LHCN-M2 (cell line): ENCODE measurements around the gene CFAP74. TPM values are rescaled to one million over a fixed set of nuclear protein-coding genes. Genes with fewer than 3 reads are reported as not detected.

Source experiments
- DNase-seq: peaks from one replicate; pipeline ENCODE4 v3.0.0-alpha.2; 2012; ENCODE audit warnings: low read depth
- total RNA-seq: library from RNA; depleted of rRNA; stranded (reverse); fragments of >200 nt; gene quantifications from 2 replicates; pipeline ENCODE4 v1.2.3, GENCODE V29; 2014

Gene CFAP74
- total RNA-seq, 1 experiment from 2014 or later: not detected

DNA sequence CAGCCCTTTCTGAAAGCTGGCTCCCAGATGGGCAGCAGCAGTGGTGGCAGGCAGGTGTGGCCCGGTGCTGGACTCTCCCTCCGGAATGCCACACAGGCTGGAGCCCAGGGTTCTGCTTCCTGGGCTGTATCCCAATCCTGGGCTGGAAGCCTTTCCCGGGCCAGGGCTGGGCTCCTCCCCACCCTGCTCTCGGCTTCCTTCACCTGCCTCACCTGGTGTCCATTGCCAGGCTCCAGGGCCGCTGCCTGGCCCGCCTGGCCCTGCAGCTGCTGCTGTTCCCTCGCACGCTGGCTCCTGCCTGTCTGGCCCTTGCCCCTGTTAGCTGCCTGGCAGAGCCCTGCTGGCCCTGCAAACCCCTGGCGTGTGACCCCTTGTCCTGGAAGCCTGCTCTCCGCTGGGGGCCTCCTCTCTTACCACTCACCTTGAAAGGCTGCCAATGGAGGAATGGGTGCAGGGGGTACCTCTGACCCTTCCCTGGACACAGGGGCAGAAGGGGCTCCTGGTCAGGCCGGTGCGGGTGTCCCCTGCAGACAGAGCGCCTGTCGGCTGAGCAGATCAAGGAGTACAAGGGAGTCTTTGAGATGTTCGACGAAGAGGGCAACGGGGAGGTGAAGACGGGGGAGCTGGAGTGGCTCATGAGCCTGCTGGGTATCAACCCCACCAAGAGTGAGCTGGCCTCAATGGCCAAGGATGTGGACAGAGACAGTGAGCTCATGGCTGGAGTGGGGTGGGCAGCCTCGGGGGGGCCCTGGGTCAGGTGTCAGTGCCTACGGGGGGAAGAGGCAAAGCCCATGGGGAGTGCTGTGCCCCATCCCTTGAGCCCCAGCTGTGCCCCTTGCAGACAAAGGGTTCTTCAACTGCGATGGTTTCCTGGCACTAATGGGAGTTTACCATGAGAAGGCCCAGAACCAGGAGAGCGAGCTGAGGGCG lies 87.4 kb downstream of the CFAP74 start:
- no peak for DNase-seq

DNA sequence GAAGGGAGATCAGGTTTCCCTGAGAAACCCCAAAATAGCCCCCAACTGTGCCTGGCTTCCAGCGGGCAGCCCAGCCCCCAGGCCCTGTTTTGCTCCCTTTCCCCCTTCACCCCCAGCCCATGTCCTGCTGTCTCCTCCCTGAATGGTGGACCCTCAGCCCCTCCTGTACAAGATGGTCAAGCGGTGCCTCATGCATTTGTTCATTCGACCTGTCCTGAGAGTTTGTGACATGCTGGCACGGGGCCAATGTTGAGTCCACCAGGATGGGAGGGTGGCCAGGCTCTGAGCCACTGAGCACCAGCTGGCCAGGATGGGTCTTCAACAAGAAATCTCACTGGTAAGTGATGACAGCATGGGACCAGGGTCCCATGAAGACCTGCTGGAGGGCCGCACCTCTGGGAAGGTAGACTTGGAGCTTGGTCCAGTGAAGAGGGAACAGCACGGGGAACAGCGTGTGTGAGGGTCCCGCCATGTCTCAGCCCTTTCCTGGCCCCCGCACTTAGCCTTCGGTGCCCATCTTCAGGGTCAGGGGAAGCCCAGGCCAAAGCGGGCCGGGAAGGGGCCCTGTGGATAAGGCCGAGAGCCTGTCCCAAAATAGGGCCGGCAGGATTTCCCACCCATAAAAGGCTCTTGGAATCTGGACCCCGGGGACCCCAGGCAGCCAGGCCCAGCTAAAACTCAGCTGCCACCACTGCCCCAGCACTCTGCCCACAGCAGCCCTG lies 88.5 kb downstream of the CFAP74 start, which contains the start of gene CALML6:
Gene CALML6, plus strand, starts transcription at position 290 of the 722 bp plus-strand sequence. Its CDS starts 21 bp downstream, at position 311.
- no peak for DNase-seq

DNA sequence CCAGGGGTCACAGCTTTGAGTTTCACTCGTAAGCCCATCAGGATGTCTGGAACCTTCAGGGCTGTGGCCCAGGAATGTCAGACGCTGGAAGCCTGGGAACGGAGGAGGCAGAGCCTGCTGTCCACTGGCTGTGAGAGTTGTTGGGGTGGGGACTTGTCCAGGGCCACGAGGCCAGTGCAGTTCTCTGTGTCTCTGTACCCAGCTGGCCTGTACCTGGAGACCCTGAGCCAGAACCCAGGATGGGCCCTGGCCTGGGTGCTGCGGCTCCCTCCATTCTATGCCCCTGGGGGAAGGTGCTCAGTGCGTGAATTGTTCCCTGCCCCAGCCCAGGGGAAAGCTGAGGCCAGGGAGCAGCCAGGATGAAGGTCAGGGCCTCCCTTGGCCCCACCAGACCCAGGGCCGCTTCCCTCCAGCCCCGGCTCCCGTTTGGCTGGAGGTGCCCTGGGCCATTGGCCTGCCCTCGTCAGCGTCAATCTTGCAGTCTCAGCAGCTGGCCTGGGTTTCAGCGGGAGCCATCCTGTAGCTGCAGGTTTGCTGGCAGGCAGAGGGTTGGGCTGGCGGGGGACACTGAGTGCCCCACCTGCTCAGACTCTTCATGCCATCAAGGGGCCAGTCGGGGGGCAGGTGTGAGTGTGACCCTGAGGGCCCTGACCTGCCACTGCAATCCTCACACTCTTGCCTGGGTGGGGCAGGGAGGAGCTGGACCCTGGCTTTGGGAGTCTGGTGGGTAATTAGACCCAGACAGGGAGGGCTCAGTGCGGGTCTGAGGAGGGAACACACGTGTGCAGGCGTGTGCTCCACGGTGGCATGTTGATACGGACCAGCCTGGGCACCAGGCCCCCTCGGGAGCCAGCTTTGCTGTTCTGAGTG lies 89.2 kb downstream of the CFAP74 start:
- no peak for DNase-seq

DNA sequence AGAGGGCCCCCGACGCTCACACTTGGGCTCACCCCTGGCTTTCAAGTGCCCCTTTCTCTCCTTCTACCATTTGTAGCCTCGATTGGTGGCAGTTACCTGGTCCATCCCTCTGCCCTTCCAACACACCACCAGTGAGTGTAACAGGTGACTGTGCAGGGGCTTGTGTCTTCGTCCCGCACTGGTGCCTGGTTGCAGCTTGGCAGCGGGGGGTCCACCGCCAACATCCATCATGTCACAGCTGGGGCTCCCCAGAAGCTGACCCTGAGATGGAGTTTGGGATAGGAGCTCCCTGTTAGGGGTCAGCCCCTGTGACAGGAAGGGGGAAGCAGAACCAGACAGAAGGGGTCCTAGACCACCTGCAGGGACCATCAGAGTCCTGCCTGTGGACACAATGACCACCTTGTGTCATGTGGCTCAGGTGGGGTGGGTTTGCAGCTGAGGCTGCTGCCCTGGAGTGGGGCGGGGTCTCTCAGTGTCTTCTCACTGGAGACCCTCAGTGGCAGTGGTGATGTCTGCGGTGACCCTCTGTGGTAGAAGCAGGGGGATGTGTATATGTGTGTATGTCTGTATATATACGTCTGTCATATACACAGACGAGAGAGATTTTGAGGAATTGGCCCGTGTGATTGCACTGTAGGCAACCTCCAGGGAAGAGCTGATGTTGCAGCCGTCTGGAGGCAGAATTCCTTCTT lies 92.1 kb downstream of the CFAP74 start:
- no peak for DNase-seq

DNA sequence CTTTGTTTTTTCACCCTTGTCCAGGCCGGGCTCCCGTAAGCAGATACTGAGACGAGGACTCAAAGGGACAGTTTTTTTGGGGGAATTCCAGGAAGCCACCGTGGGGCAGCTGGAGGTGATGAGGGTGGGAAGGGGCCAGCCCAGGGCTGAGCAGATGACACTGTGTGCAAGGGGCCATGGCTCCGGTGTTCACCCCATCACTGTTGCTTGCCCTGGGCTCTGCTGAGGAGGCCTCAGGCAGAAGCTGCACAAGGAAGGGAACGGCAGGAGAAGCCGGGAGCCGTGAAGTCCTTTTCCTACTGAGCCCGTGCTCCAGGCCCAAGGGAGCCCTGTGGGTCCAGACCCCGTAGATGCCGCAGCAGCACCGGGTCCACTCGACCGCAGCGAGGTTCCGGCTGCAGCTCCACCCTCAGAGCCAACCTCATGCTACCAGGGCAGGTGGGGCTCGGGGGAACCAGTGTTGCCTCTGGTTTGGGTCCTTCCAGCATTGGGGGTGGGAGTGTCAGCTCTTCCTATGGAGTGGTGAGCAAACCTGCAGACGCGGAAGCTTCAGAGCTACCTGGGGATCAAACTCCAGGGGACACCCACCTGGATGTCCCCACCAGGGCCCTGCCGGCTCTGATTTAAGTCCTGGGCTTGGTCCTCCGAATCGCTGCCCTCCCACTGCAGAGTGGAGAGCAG lies 92.8 kb downstream of the CFAP74 start:
- no peak for DNase-seq

DNA sequence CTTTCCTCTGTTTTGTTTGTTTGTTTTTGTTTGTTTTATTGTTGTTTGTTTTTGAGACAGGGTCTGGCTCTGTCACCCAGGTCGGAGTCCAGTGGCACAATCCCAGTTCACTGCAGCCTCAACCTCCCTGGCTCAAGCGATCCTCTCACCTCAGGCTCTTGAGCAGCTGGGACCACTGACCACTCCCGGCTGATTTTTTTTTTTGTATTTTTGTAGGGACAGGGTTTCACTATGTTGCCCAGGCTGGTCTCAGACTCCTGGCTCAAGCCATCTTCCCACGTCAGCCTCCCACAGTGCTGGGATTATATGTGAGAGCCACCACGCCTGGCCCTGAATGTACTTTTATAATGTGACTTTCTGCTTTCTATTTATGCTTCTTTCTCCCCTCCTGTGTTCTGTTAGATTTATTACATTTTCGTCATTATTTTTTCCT lies 93.5 kb downstream of the CFAP74 start:
- no peak for DNase-seq

DNA sequence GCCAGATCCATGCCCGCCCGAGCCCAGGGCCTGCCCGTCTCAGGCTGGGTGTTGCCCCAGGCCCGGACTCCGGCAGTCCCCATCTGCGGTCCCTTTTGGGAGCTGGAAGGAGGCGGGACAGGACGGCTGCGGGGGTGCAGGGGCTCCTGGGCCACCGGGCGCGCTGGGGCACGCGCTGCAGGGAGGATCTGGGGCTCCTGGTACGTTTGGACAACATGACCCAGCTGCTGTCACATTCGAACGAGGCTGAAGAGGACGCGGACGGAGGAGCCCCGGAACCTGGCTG lies 95.1 kb downstream of the CFAP74 start:
- DNase-seq: no peak

DNA sequence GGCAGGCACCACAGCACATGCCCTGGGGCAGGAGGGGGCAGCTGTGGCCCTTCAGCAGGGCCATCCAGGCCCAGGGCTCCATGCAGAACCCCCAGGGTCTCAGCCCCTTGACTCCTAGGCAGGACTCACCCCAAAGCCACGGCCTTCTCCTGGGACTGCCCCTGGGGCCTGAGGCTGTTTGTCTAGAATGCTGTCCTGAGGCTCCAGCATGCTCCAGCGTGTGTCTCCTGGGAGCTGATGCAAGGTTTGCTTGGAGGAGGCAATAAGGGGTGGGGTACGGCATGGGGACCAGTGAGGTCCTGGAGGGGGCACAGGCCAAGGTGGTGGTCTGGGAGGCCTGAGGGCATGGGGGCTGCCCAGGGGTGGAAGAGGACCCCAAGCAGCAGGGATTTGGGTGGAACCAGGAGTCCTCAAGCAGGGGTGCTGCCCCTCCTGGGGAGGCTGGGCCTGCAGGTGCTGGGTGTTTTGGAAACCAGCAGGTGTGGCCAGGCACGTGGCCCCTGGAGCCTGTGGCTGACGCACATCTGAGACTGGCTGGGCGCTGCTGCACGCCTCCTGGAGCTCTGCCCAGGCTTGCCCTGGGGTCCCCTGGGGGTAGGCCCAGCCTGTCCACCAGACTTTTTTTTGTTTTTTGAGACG lies 96.4 kb downstream of the CFAP74 start:
- DNase-seq: no peak

DNA sequence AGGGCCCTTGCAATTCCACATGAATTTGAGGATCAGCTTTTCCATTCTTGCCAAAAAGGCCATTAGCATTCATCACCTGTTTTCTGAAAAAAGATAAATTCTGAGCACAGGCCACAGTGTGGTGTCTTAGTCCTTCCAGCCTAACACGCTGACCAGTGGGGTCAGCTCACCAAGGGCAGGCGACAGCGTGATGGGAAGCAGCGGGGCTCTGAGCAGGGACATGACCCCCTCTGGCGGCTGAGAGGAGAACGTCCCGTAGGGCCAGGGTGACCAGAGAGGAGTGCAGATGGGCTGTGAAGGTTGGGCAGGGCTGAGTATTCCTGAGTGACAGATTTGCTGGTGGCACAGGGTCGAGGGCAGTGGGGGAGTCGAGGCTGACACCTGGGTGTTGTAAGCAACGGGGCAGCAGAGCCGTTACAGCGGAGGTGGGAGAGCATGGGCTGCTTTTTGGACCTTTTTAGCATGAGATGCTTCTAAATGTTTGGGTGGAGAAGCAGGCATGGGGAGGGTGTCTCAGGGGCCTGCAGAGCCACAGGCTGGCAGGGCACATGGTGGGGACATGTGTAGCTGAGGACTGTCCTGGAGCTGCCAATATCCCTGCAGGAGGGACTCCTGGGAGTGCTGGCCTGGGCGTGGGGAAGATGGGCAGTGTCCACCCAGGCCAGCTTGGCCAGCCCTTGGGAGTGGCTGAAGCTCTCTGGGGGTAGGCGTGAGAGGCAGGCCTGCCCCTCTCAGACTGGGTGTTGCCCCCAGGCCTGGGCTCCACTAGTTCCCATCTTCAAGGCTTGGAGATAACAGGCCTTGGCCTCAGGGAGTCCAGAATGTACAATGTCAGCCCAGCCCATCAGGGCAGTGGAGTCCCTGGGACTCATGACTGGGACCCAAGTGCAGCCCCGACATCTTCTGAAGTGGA lies 97.1 kb downstream of the CFAP74 start:
- peak; percentile 81 for DNase-seq

DNA sequence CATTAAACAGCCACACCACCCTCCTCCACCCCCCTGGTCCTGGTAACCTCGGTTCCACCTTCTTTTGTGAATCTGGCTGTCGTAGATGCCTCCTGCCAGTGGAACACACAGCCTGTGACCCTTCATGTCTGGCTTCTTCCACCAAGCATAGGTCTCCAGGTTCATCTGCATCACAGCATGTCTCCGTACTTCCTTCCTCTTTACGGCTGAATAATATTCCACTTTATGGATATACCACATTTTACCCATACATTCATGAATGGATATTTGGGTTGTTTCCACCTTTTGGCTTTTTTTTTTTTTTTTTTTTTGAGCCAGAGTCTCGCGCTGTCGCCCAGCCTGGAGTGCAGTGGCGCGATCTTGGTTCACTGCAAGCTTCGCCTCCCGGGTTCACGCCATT lies 100.4 kb downstream of the CFAP74 start:
- no peak for DNase-seq

DNA sequence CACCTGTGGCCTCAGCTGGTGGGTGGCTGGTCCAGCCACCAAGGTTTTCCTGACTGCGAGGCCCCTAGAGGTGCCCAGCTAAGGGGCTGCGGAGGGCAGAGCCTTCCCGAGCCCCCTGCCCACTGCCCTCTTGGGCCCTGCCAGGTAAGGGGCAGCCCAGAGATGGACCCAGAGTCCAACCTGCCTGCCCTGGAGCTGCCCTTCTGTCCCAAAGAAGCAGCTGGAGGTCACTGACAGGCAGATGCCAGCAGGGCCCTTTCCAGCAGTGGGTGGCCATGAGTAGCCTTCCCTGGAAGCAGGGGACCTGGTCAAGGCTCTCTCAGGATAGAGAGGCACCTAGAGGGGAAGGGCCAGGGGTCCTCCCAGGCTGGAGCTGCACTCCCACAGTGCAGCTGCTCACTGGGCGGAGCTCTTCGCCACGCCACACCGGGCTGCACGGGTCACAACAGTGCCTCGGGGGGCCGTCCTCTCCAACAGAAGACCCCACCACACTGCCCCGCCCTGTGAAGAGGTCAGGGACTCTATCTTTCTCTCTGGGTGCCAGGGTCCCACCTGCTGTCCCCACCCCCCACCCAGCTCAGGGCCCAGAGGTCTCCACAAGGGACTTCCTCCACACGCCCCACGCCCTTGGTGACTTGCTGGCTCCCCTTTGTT lies 101.8 kb downstream of the CFAP74 start:
- no peak for DNase-seq

DNA sequence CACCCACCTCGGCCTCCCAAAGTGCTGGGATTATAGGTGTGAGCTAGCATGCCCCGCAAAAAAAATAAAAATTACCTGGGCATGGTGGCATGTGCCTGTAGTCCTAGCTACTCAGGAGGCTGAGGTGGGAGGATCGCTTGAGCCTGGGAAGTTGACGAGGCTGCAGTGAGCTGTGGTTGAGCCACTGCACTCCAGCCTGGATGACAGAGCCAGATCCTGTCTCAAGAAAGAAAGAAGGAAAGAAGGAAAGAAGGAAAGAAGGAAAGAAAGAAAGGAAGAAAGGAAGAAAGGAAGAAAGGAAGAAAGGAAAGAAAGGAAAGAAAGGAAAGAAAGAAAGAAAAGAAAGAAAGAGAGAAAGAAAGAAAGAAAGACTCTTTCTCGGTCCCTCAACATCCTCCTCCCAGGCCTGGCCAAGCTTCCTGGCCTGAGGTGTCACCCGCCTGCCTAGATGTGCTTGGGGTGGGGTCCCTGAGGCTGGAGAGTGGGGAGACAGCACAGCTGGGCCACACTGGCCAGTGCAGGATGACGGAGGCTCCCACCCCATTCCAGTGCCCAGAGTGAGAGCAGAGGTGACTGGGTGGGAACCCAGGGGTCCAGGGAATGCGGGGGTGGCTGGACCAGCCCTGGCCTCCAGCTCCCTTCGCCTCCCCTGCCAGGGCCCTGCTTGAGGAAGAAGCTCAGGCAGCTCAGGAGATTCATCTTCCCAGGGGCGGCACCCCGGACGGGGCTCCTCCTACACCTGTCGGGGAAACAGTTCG lies 102.5 kb downstream of the CFAP74 start:
- DNase-seq: no peak

DNA sequence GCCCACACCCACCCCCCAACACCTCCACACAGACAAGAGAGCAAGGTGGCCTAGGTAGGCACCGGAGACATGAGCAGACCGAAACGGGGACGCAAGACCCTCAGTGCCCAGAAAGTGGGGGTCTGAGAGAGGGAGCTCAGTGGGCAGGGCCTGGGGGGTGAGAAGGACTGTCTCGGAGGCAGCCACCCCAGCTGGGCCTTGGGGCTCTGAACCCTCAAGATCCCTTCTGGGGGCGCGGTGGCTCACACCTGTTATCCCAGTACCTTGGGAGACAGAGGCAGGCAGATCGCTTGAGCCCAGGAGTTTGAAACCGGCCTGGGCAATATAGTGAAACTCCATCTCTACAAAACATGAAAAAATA lies 103.6 kb downstream of the CFAP74 start:
- DNase-seq: no peak

DNA sequence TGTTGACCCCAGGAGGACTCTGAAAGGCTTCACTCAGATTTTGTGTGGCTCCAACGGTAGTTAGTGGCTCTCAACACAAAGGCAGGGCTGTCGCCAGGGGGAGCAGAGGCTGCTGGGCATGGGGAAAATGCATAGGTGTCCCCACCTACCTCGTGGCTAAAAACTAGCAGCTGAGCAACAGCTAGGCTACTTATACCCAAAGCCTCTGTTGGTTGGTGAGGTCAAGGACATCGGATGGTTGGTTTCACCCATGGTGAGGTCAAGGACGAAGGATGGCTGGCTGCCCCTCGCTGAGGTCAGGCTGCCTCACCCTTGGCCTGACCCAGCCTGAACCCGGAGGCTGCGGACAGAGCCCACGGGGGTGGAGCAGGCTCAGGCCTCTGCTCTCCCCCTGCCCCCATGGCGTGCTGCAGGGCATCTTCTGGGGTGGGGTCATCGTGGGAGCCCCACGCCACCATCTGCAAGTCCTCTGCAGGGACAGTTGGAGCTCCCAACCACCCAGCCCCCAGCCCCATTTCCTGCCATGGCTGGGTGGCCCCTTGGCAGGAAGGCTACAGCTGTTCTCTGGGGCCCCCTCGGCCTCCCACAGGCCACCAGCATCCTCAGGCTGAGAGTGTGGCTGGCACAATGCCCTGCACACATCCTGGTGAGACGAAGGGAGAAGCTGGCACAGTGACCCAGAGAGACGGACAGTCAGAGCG lies 104.2 kb downstream of the CFAP74 start:
- DNase-seq: no peak

DNA sequence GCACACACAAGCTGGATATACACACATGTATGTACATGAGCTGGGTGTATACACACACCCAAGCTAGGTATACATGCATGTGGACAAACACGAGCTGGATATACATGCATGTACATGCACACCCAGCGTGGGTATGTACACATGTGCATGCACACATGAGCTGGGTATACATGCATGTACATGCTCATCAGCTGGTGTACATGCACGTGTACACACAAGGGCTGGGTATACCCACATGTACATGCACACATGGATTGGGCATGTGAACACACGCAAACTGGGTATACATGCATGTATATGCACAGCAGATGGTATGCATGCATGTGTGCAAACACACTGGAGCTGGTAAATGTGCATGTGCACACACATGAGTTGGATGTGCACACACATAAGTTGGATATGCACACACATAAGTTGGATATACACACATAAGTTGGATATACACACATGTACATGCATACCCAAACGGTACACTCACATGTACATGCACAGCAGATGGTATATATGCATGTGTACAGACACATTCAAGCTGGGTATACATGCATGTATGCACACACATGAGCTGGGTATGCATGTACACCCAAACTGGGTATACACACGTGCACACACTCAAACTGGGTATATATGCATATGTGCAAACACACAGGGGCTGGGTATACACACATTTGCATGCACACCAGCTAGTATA lies 105.2 kb downstream of the CFAP74 start:
- DNase-seq: no peak

DNA sequence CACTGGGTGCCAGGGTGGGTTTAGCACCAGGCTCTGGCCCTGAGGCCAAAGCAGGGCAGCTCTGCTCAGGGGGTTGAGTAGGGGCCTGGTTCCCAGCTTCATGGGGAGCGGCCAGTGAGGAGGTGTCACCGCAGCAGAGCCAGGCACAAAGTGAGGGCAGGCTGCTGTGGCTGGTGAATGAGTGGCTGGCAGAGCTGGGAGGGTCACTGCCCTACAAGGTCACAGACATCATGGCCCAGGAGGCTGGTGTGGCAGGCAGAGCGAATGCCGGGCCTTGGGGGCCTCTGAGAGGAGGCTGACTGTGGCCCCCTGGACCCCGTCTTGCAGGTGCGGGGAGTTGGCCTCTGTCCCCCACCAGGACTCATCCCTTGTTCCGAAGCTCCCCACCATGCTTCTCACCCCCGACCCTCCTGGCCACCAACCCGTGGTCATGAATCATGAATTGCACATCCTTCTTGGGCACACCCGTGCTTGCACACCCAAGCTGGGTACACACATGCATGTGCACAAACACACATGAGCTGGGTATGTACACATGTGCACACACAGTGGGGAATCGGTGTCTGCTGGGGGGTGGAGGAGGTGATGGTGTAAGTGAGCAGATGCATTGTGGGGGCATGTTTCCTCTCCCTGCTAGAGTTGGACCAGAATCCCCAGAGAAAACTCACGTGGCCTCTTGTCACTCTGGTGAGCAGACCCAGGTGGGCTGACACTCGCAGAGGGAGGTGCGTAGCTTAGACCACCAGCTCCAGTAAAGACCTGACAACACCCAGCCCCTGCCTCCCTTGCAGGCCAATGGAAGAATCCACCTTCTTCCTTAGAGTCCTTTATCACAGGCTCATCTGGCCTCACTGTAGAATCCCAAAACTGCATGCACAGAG lies 107.9 kb downstream of the CFAP74 start:
- no peak for DNase-seq
